CD4-positive, alpha-beta T cell treated with Interleukin-15 for 4 hours (primary cell): ENCODE results near the gene SLC35F2.
"Not testable (repeated sequence)": the region's sequence is repeated elsewhere in the genome, so short reads cannot be mapped to it uniquely, and the experiment has no call there.

ENCODE experiments used
- DNase-seq: peaks from one replicate; pipeline ENCODE4 v3.0.0-alpha.2; 2020; ENCODE audit warnings: low spot score

SLC35F2 gene, protein sequence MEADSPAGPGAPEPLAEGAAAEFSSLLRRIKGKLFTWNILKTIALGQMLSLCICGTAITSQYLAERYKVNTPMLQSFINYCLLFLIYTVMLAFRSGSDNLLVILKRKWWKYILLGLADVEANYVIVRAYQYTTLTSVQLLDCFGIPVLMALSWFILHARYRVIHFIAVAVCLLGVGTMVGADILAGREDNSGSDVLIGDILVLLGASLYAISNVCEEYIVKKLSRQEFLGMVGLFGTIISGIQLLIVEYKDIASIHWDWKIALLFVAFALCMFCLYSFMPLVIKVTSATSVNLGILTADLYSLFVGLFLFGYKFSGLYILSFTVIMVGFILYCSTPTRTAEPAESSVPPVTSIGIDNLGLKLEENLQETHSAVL

GRCh38 chr11:107858217-107859070, at the start of gene SLC35F2:
TSS of gene SLC35F2 (minus strand) at chr11:107858787. CDS start at chr11:107858767, 20 bp downstream.
- peak; percentile 64 for DNase-seq

- no peak for DNase-seq
Measured at GRCh38 chr11:107908211-107908610, 49.6 kb upstream of the SLC35F2 start.

DNA sequence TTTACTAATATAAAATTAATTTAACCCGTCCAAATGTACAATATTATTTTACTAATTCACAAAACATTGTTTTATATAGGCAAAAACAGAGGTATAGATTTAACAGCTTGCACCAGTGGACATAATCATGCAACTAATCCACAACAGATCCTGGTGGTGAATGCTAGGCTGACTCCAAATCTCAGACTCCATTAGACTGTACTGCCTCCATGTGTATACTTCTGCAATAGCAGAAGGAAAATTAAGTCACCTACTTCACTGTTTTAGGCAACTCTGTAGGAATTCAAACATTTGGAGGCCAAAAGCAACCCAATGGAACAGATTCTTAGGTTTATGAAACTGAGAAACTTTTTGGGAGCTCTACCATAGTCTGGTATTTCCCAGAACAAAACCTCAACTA, 39.7 kb upstream of the SLC35F2 start:
- peak; percentile 36 for DNase-seq

- DNase-seq, result no peak
Measured at GRCh38 chr11:107882095-107882820, 23.7 kb upstream of the SLC35F2 start.

DNA sequence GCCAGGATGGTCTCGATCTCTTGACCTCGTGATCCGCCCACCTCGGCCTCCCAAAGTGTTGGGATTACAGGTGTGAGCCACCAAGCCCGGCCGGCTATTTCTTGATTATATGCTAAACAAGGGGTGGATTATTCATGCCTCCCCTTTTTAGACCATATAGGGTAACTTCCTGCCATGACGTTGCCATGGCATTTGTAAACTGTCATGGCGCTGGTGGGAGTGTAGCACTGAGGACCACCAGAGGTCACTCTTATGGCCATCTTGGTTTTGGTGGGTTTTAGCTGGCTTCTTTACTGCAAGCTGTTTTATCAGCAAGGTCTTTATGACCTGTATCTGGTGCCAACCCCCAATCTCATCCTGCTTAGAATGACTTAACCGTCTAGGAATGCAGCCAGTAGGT, 22.9 kb upstream of the SLC35F2 start:
- not testable (repeated sequence) for DNase-seq

DNA sequence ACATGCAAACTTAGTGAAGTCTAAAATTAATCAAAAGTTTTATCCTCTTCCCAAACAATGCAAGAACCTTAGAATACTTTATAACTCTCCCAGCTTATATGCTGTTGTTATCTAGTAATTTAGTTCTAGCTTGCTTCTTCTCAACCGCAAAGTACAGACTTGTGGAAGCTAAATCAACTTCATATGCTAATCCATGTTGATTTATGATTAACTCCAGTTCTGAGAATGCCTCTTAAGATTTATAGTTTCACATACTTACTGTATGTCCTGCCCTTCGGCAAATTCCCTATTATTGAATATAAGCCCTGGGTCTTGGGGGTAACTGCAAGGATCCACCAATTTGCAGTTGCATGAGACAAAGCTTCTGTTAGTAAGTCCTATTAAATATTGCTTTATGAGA, 17.6 kb upstream of the SLC35F2 start:
- no peak for DNase-seq

DNA sequence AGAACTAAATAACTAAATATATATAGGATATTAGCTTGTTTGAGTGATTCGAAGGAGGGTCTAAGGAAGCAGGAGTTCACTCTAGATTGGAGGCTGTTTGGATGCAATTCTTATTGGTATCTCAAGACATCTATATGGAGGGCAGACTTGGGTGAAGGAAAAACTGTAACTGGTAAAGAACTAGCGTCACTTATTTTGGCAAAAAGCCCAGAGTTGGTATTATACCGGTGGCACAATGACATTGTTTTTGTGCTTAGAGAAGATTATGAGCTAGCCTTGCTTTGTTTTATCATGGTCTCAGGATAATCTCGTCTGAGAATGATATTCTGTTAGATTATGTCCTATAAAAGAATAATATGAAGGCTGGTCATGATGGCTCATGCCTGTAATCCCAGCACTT, 6.0 kb upstream of the SLC35F2 start:
- DNase-seq, result no peak

GRCh38 chr11:107860688-107861087, 2.1 kb upstream of the SLC35F2 start:
- DNase-seq, result no peak

DNA sequence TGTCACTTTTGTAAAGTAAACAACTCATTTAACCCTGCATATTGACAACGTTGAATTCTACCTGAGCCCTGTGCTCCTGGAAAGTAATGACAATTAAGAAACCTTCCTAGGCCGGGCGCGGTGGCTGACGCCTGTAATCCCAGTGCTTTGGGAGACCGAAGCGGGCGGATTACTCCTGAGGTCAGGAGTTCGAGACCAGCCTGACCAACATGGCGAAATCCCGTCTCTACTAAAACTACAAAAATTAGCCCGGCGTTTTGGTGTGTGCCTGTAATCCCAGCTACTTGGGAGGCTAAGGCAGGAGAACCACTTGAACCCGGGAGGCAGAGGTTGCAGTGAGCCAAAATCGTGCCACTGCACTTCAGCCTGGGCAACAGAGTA, 1.6 kb upstream of the SLC35F2 start:
- not testable (repeated sequence) for DNase-seq

DNA sequence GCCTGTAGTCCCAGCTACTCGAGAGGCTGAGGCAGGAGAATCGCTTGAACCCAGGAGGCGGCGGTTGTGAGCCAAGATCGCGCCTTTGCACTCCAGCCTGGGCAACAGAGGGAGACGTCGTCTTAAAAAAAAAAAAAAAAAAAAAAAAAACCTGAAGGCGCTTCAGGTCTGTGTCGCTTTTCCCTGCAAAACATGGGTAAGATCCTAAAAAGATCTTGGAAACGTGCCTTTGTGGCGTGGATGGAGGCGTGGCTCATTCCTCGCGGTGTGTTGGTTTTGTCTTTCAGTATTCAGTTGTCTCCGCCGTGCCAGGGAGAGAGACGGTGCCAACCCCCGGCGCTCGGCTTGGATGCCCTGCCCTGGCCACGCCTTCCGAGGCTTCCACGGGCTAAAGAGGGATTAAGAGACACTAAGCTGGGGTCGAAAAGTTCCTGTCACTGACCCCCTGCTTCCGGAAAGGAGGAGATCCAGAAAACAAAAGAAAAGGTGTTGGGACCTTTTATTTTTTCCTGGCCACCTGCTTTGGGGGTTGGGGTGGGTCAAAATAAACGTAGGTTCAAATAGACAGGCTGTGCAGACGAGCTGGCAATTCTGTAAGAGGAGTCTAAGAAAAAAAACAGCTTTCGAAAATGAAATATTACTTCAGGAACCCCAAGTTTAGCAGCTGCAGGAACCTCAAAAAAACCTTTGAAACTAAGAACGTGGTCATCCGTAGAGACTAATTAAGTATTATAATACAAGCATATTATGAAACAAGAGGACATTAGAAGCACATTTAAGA, 1.1 kb upstream of the SLC35F2 start:
- DNase-seq, result peak; percentile 21

DNA sequence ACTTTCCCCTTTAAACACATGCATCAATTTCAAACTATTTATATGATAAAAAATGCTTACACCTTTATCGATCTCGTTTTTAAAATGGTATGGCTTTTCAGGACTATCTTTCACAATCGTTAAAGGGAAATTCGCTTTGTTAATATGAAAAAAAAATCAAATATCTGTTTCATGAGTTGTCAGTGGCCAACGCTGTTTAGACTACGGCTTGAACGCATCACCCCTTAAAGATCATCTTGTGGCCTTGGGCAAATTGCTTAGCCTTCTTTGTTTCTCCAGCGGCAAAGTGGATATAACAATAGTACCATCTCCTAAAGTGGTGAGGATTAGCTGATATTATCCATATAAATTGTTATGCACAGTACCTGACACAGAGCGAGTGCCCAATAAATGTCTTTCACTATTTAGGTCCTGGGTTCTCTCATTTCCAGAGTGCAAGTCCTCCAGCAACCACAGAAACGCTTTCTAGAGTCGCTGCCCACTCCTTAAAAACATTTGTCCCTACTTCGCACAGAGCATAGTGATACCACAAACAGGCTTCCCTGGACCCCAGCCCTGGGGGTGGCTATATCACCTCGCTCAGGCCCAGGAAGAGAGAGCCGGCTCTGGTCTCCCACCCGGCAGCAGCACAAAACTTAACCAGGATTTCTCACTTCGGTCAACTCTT, 904 bp downstream of the SLC35F2 start:
- DNase-seq, result no peak

- DNase-seq, result no peak
Measured at GRCh38 chr11:107856981-107857517, 1.5 kb downstream of the SLC35F2 start.

GRCh38 chr11:107856180-107856980, 2.2 kb downstream of the SLC35F2 start:
- DNase-seq, result no peak

DNA sequence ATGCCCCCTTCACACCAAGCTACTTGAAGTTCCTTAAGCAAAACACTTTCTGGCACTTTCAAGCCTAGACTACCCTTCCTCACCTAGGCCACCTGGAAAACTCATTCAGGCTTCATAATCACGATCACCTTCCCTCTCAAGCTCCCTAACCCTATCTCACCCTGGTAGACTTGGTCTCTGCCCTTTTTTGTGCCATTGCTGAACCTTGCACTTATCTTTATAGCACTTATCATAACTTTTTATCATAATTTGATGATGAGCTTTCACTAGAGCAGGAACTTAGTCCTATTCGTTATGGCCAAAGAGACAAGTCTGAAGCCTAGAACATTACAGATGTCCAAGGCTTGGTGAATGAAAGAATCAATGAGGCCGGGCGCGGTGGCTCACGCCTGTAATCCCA, 5.5 kb downstream of the SLC35F2 start:
- no peak for DNase-seq

DNA sequence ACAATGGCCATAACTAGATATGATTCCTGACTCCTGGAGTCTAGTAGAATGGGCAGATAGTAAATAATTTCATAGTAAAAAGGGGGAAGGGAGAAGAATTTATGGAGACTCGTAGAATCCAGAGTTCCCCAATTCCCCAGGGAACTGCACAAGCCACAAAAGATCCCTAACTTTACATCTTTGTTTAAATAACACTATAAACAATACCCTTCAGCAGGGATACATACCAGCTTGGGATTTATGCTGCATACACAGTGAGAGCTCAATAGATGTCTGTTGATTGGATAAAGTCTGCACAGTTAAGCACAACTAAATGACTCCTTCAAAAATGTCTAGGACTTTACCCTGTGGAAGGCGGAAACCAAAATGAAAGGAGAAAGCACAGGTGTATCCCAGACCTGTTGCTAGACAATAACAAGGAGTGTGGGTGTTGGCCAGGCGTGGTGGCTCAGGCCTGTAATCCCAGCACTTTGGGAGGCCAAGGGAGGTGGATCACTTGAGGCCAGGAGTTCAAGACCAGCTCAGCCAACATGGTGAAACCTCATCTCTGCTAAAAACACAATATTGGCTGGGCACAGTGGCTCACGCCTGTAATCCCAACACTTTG, 6.8 kb downstream of the SLC35F2 start:
- DNase-seq, result no peak

GRCh38 chr11:107849790-107850189, 8.8 kb downstream of the SLC35F2 start:
- no peak for DNase-seq

DNA sequence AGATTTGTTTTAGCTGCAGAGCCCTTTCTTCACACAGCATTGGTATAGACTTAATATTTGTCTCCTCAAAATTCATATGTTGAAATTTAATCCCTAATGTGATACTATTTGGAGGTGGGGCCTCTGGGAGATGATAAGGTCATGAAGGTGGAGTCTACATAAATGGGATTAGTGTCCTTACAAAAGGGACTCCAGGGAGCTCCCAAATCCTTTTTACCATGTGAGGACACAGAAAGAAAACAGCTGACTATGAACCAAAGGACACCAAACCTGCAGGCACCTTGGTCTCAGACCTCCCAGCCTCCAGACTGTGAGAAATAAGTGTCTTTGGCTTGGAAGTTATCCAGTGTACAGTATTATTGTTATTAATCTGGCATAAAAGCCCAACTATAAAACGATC, 10.2 kb downstream of the SLC35F2 start:
- DNase-seq, result no peak

GRCh38 chr11:107847184-107847583, 11.4 kb downstream of the SLC35F2 start:
- no peak for DNase-seq

- no peak for DNase-seq
Measured at GRCh38 chr11:107844041-107844440, 14.5 kb downstream of the SLC35F2 start.
